HepG2 (cell line): ENCODE results near the gene SIAH2. TPM values are rescaled to one million over a fixed set of nuclear protein-coding genes. Genes with fewer than 3 reads are reported as not detected.
A peak's percentile ranks its signal among the peaks of the same experiment; 100 is the strongest.

Source experiments
- ARID2 ChIP-seq: sonication (generic); formaldehyde crosslinking; IDR thresholded peaks from 2 replicates; pipeline ENCODE4 v1.8.1; 2022; ENCODE audit warnings: mild to moderate bottlenecking, missing genetic modification reagents, borderline replicate concordance
- CCAR2 ChIP-seq: fragments of 200-400 bp; formaldehyde crosslinking; optimal IDR thresholded peaks from 2 replicates; pipeline ENCODE3; 2018; ENCODE audit warnings: low read depth, mild to moderate bottlenecking, low read length, moderate library complexity
- CEBPB ChIP-seq: IDR thresholded peaks from 2 replicates; pipeline ENCODE4 v1.6.1; 2011; ENCODE audit warnings: low read depth, low read length, improper control_type of control experiment, borderline replicate concordance
- HNRNPLL ChIP-seq: fragments of 200-400 bp; formaldehyde crosslinking; IDR thresholded peaks from 2 replicates; pipeline ENCODE4 v1.6.1; 2017; ENCODE audit warnings: mild to moderate bottlenecking, low read depth, low read length; ENCODE audit not compliant: poor library complexity, severe bottlenecking
- MYPOP ChIP-seq: sonication (generic); formaldehyde crosslinking; IDR thresholded peaks from 2 replicates; pipeline ENCODE4 v1.8.1; 2023; ENCODE audit warnings: mild to moderate bottlenecking, moderate library complexity, missing genetic modification reagents
- NFYC ChIP-seq: IDR thresholded peaks from 2 replicates; pipeline ENCODE4 v1.6.1; 2016; ENCODE audit warnings: missing genetic modification reagents, missing compliant biosample characterization
- NR2F6 ChIP-seq, 2 experiments: IDR thresholded peaks; 2 replicates each; pipeline ENCODE4 v1.6.1; 2016; ENCODE audit warnings: antibody characterized with exemption in 1 of 2, mild to moderate bottlenecking in 1 of 2
- PAF1 ChIP-seq: IDR thresholded peaks from 2 replicates; pipeline ENCODE4 v1.6.1; 2016; ENCODE audit warnings: missing genetic modification reagents, missing compliant biosample characterization
- PHF20 ChIP-seq: sonication (generic); formaldehyde crosslinking; IDR thresholded peaks from 2 replicates; pipeline ENCODE4 v1.5.0; 2020; ENCODE audit warnings: mild to moderate bottlenecking, missing genetic modification reagents
- SIX1 ChIP-seq: sonication (generic); formaldehyde crosslinking; IDR thresholded peaks from 2 replicates; pipeline ENCODE4 v1.4.0; 2020; ENCODE audit warnings: missing genetic modification reagents, borderline replicate concordance
- TEAD3 ChIP-seq: optimal IDR thresholded peaks from 2 replicates; pipeline ENCODE3; 2016; ENCODE audit warnings: borderline replicate concordance
- TMF1 ChIP-seq: sonication (generic); formaldehyde crosslinking; IDR thresholded peaks from 2 replicates; pipeline ENCODE4 v1.8.1; 2022; ENCODE audit warnings: low read depth, missing genetic modification reagents
- TOPORS ChIP-seq: sonication (generic); formaldehyde crosslinking; IDR thresholded peaks from 2 replicates; pipeline ENCODE4 v1.8.0; 2023; ENCODE audit warnings: mild to moderate bottlenecking, missing genetic modification reagents
- ZFP1 ChIP-seq: IDR thresholded peaks from 2 replicates; pipeline ENCODE4 v1.6.1; 2016
- ZFX ChIP-seq: sonication (generic); formaldehyde crosslinking; IDR thresholded peaks from 2 replicates; pipeline ENCODE4 v1.4.0; 2020; ENCODE audit warnings: mild to moderate bottlenecking, low read depth, missing genetic modification reagents, moderate library complexity
- ZMYM4 ChIP-seq: sonication (generic); formaldehyde crosslinking; IDR thresholded peaks from 2 replicates; pipeline ENCODE4 v1.8.1; 2023; ENCODE audit warnings: mild to moderate bottlenecking, missing genetic modification reagents
- ZNF460 ChIP-seq: sonication (generic); formaldehyde crosslinking; IDR thresholded peaks from 2 replicates; pipeline ENCODE4 v1.5.1; 2020; ENCODE audit warnings: missing genetic modification reagents, mild to moderate bottlenecking, borderline replicate concordance
- ZNF75D ChIP-seq: sonication (generic); formaldehyde crosslinking; IDR thresholded peaks from 2 replicates; pipeline ENCODE4 v1.8.1; 2023; ENCODE audit warnings: missing genetic modification reagents, mild to moderate bottlenecking, borderline replicate concordance
- polyA plus RNA-seq, 8 experiments: library from polyadenylated mRNA; depleted of rRNA in 3 of 8; stranded (reverse) in 7 of 8; unstranded in 1 of 8; fragments of >200 nt; fragmentation: Illumina TruSeq in 4 of 8; extraction: Trizol in 4 of 8; gene quantifications; 2 replicates each; pipeline versions ENCODE4 v1.2.1 to v1.2.3, GENCODE V29; 2011 to 2016; ENCODE audit warnings: low read depth in 4 of 8, missing spikeins in 1 of 8, mixed read lengths in 1 of 8; ENCODE audit not compliant: insufficient read depth in 1 of 8
- total RNA-seq, 5 experiments: library from RNA; depleted of rRNA; stranded (reverse); fragments of >200 nt; fragmentation: Illumina TruSeq; extraction: Trizol; gene quantifications; 2 replicates each; pipeline ENCODE4 v1.2.3, GENCODE V29; 2016; ENCODE audit warnings: low read depth in 1 of 5
- TF ChIP-seq, protein P1 (sequence below): sonication (generic); formaldehyde crosslinking; conservative IDR thresholded peaks from 2 replicates; pipeline ENCODE4 v1.4.0; 2020; ENCODE audit warnings: mild to moderate bottlenecking, missing genetic modification reagents, moderate library complexity
- TF ChIP-seq, protein P2 (sequence below): sonication (generic); formaldehyde crosslinking; IDR thresholded peaks from 2 replicates; pipeline ENCODE4 v1.9.0; 2022; ENCODE audit warnings: missing genetic modification reagents, mild to moderate bottlenecking, borderline replicate concordance

Gene SIAH2
- total and polyA plus RNA-seq, 2 of the 13 experiments (the other 11 are each of a cell fraction or from before 2014, with no cell fraction given) = 71.8 to 117 TPM

GRCh38 chr3:150703756-150704344 is 59.1 kb downstream of the SIAH2 start, which contains the start of gene ERICH6 (continued):
- TF ChIP-seq CCAR2 = no peak
- TF ChIP-seq MYPOP = 0 out of 2 replicates have a peak, but pooled peaks have one; percentile 13
- TF ChIP-seq ZFX (CRISPR knock-in tag) = peak; percentile 82
- no peak for TF ChIP-seq CEBPB
- TF ChIP-seq, protein P1, sequence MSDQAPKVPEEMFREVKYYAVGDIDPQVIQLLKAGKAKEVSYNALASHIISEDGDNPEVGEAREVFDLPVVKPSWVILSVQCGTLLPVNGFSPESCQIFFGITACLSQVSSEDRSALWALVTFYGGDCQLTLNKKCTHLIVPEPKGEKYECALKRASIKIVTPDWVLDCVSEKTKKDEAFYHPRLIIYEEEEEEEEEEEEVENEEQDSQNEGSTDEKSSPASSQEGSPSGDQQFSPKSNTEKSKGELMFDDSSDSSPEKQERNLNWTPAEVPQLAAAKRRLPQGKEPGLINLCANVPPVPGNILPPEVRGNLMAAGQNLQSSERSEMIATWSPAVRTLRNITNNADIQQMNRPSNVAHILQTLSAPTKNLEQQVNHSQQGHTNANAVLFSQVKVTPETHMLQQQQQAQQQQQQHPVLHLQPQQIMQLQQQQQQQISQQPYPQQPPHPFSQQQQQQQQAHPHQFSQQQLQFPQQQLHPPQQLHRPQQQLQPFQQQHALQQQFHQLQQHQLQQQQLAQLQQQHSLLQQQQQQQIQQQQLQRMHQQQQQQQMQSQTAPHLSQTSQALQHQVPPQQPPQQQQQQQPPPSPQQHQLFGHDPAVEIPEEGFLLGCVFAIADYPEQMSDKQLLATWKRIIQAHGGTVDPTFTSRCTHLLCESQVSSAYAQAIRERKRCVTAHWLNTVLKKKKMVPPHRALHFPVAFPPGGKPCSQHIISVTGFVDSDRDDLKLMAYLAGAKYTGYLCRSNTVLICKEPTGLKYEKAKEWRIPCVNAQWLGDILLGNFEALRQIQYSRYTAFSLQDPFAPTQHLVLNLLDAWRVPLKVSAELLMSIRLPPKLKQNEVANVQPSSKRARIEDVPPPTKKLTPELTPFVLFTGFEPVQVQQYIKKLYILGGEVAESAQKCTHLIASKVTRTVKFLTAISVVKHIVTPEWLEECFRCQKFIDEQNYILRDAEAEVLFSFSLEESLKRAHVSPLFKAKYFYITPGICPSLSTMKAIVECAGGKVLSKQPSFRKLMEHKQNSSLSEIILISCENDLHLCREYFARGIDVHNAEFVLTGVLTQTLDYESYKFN (CRISPR knock-in tag) = 0 out of 2 replicates have a peak, but pooled peaks have one; percentile 15
- no peak for TF ChIP-seq NFYC (CRISPR knock-in tag)
- no peak for TF ChIP-seq PAF1 (CRISPR knock-in tag)
- TF ChIP-seq TEAD3 = no peak
- TF ChIP-seq ZNF75D (CRISPR knock-in tag) = no peak
- TF ChIP-seq ZMYM4 (CRISPR knock-in tag) = peak; percentile 68
- TF ChIP-seq NR2F6 (IDR thresholded peaks at IDR 0.05) = no peak
- TF ChIP-seq NR2F6 (CRISPR knock-in tag; IDR thresholded peaks at IDR 0.05) = 0 out of 2 replicates have a peak, but pooled peaks have one; percentile 24
- TF ChIP-seq, protein P2, sequence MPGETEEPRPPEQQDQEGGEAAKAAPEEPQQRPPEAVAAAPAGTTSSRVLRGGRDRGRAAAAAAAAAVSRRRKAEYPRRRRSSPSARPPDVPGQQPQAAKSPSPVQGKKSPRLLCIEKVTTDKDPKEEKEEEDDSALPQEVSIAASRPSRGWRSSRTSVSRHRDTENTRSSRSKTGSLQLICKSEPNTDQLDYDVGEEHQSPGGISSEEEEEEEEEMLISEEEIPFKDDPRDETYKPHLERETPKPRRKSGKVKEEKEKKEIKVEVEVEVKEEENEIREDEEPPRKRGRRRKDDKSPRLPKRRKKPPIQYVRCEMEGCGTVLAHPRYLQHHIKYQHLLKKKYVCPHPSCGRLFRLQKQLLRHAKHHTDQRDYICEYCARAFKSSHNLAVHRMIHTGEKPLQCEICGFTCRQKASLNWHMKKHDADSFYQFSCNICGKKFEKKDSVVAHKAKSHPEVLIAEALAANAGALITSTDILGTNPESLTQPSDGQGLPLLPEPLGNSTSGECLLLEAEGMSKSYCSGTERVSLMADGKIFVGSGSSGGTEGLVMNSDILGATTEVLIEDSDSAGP (CRISPR knock-in tag) = peak; percentile 100
- no peak for TF ChIP-seq ZFP1 (CRISPR knock-in tag)
- no peak for TF ChIP-seq SIX1
- TF ChIP-seq TMF1 = no peak
- no peak for TF ChIP-seq ZNF460
- no peak for TF ChIP-seq PHF20
- peak; percentile 76 for TF ChIP-seq HNRNPLL
- peak; percentile 63; the same call in 1 of the 2 replicates for TF ChIP-seq TOPORS
- TF ChIP-seq ARID2 = no peak; the same call in 1 of the 2 replicates
